Measurements from ENCODE around the gene TMEM250. TPM values are rescaled to one million over a fixed set of nuclear protein-coding genes. Genes with fewer than 3 reads are reported as not detected.
A peak's percentile ranks its signal among the peaks of the same experiment; 100 is the strongest.

TMEM250 gene
- total RNA-seq, 1 donor from 2014 or later, result 30.7 TPM

- H3K9me3 ChIP-seq, result no peaks in the 10 kb centered on the region
- intact Hi-C loops (cut with DNase I), result no loop called here
- peak overlapping the region; percentile 94 for H3K27ac ChIP-seq
- no peak for DNase-seq
- TF ChIP-seq CTCF (IDR thresholded peaks at IDR 0.05), result no peak
- peak; percentile 4 for ATAC-seq
- H3K36me3 ChIP-seq, result peaks cover 22% of the 10 kb centered on the region
- H3K4me3 ChIP-seq, result peak overlapping the region; percentile 88
- peaks cover 23% of the 10 kb centered on the region for H3K4me1 ChIP-seq
- H3K27me3 ChIP-seq, result no peaks in the 10 kb centered on the region
Observed at GRCh38 chr9:136117916-136118319, 757 bp downstream of the TMEM250 start.

- Histone ChIP-seq H3K4me3 (peak overlapping the region; percentile 88), H3K27ac (peak overlapping the region; percentile 94), H3K4me1 (peaks cover 18% of the 10 kb centered on the region), H3K36me3 (peaks cover 22% of the 10 kb centered on the region), H3K27me3 (no peaks in the 10 kb centered on the region), H3K9me3 (no peaks in the 10 kb centered on the region)
- intact Hi-C loops (cut with DNase I), result no loop called here
- ATAC-seq (peak; percentile 9), DNase-seq (no peak)
- no peak for TF ChIP-seq CTCF (IDR thresholded peaks at IDR 0.05)
Observed at GRCh38 chr9:136117291-136117915, 1.3 kb downstream of the TMEM250 start.

- ATAC-seq (no peak), DNase-seq (no peak)
- H3K36me3 ChIP-seq, result peaks cover 22% of the 10 kb centered on the region
- H3K27ac ChIP-seq, result no peak overlapping the region
- no peak for TF ChIP-seq CTCF (IDR thresholded peaks at IDR 0.05)
- no peaks in the 10 kb centered on the region for H3K9me3 ChIP-seq
- intact Hi-C loops (cut with DNase I), result no loop called here
- H3K4me1 ChIP-seq, result peaks cover 18% of the 10 kb centered on the region
- H3K4me3 ChIP-seq, result no peak overlapping the region
- H3K27me3 ChIP-seq, result no peaks in the 10 kb centered on the region
Observed at GRCh38 chr9:136116360-136117098, 2.1 kb downstream of the TMEM250 start.

- ATAC-seq, result no peak
- peaks cover 18% of the 10 kb centered on the region for H3K4me1 ChIP-seq
Observed at GRCh38 chr9:136115641-136116359, 2.9 kb downstream of the TMEM250 start.

GRCh38 chr9:136115206-136115605 lies 3.5 kb downstream of the TMEM250 start:
- Histone ChIP-seq H3K4me1 (peaks cover 24% of the 10 kb centered on the region), H3K9me3 (no peaks in the 10 kb centered on the region), H3K27me3 (no peaks in the 10 kb centered on the region), H3K36me3 (peaks cover 22% of the 10 kb centered on the region), H3K27ac (no peak overlapping the region), H3K4me3 (no peak overlapping the region)
- DNase-seq, result no peak
- TF ChIP-seq CTCF (IDR thresholded peaks at IDR 0.05), result no peak
- intact Hi-C loops (cut with DNase I), result no loop called here
- no peak for ATAC-seq

More at GRCh38 chr9:136115641-136116359, 2.9 kb downstream of the TMEM250 start:
- Histone ChIP-seq H3K27me3 (no peaks in the 10 kb centered on the region), H3K27ac (no peak overlapping the region), H3K4me3 (no peak overlapping the region), H3K9me3 (no peaks in the 10 kb centered on the region), H3K36me3 (peaks cover 22% of the 10 kb centered on the region)
- no peak for TF ChIP-seq CTCF (IDR thresholded peaks at IDR 0.05)
- intact Hi-C loops (cut with DNase I), result no loop called here
- no peak for DNase-seq
